Body of pancreas (tissue), 4 donors: ENCODE data around the gene HAPLN3. TPM values are rescaled to one million over a fixed set of nuclear protein-coding genes. Genes with fewer than 3 reads are reported as not detected.

Experiments
- ATAC-seq: fragments of 150-250 bp; one replicate; pipeline ENCODE4 v1.9.1; 2016
- DNase-seq, 4 donors: peaks; one replicate each; pipeline ENCODE4 v3.0.0-alpha.2; 2019
- H3K27ac ChIP-seq, 4 donors: fragments of 200-600 bp; sonication (generic); 1 replicate in 3 of 4; 2 replicates in 1 of 4; pipeline versions ENCODE4 v1.5.1 to v1.6.1; 2016 to 2019; ENCODE audit warnings: mild to moderate bottlenecking in 1 of 4, mixed read lengths in 1 of 4, moderate library complexity in 1 of 4
- H3K27me3 ChIP-seq, 2 donors: fragments of 200-600 bp; sonication (generic); one replicate each; pipeline ENCODE4 v1.6.0; 2016; ENCODE audit warnings: mild to moderate bottlenecking in 1 of 2
- H3K36me3 ChIP-seq, 2 donors: fragments of 200-600 bp; sonication (generic); replicated peaks in 1 of 2; 2 replicates each; pipeline ENCODE4 v1.5.1; 2016; ENCODE audit warnings: low read depth in 2 of 2; ENCODE audit not compliant: insufficient read depth in 1 of 2
- H3K4me1 ChIP-seq: fragments of 200-600 bp; sonication (generic); one replicate; pipeline ENCODE4 v1.6.0; 2016
- H3K4me3 ChIP-seq, 2 donors: fragments of 200-600 bp; sonication (generic); 1 replicate in 1 of 2; 2 replicates in 1 of 2; pipeline ENCODE4 v1.5.1; 2016 to 2019
- H3K9me3 ChIP-seq, 3 donors: fragments of 200-600 bp; sonication (generic); 1 replicate in 2 of 3; 2 replicates in 1 of 3; pipeline ENCODE4 v1.5.1; 2016
- CTCF ChIP-seq, 7 experiments: fragments of 450-650 bp in 4 of 7; fragments of 200-600 bp in 3 of 7; sonication (generic) in 3 of 7; IDR thresholded peaks; one replicate each; pipeline ENCODE4 v1.5.1; 2016 to 2019; ENCODE audit warnings: antibody characterized with exemption in 7 of 7
- POLR2A ChIP-seq, 3 donors: fragments of 450-650 bp; IDR thresholded peaks; one replicate each; pipeline ENCODE4 v1.6.1; 2016; ENCODE audit warnings: antibody characterized with exemption in 3 of 3, mild to moderate bottlenecking in 2 of 3
- WGBS, 2 donors: methylation state at CpG; one replicate each; pipeline ENCODE4 v1.1.5; 2017; 5-methylcytosine and 5-hydroxymethylcytosine counted together
- intact Hi-C: fragments of 100-400 bp; cut with DNase I; formaldehyde crosslinking; loops from one replicate; pipeline ENCODE4 v1.15.1; 2023
- total RNA-seq, 2 donors: library from RNA; depleted of rRNA; stranded (reverse); fragments of >200 nt; gene quantifications; one replicate each; pipeline ENCODE4 v1.1.0, GENCODE V29; 2016

The HAPLN3 gene
- total RNA-seq, 2 donors from 2014 or later = 1.0 to 8.9 TPM

- TF ChIP-seq POLR2A (IDR thresholded peaks at IDR 0.05) (no peak), CTCF (IDR thresholded peaks at IDR 0.05) (no peak)
- no peaks in the 10 kb centered on the region for H3K4me1 ChIP-seq
- no peaks in the 10 kb centered on the region for H3K36me3 ChIP-seq
- intact Hi-C loops = no loop called here
- H3K27ac ChIP-seq = no peak overlapping the region
- no peak overlapping the region for H3K4me3 ChIP-seq
- WGBS, 2 donors = 63 to 65% methylated on average over 6 of the region's 6 CpGs
- no peaks in the 10 kb centered on the region for H3K27me3 ChIP-seq
- no peak for DNase-seq
- ATAC-seq = no peak
- no peaks in the 10 kb centered on the region for H3K9me3 ChIP-seq
Measured at GRCh38 chr15:88872106-88872505, 23.2 kb downstream of the HAPLN3 start.

- ATAC-seq = no peak
- WGBS, 2 donors = 37 to 55% methylated on average over 13 to 14 of the region's 14 CpGs
- no peak for DNase-seq
Measured at GRCh38 chr15:88871313-88871712, 24.0 kb downstream of the HAPLN3 start.

GRCh38 chr15:88866295-88866881 is 29.0 kb downstream of the HAPLN3 start:
- no peaks in the 10 kb centered on the region for H3K27me3 ChIP-seq
- ATAC-seq (no peak), DNase-seq (no peak)
- no peak overlapping the region for H3K27ac ChIP-seq
- 81 to 88% methylated on average over 10 of the region's 10 CpGs for WGBS, 2 donors
- no peaks in the 10 kb centered on the region for H3K9me3 ChIP-seq
- no peaks in the 10 kb centered on the region for H3K4me1 ChIP-seq
- TF ChIP-seq POLR2A (IDR thresholded peaks at IDR 0.05) = no peak
- no peak for TF ChIP-seq CTCF (IDR thresholded peaks at IDR 0.05)
- H3K36me3 ChIP-seq = no peaks in the 10 kb centered on the region
- no peak overlapping the region for H3K4me3 ChIP-seq
- intact Hi-C loops = no loop called here

More at GRCh38 chr15:88871313-88871712, 24.0 kb downstream of the HAPLN3 start:
- no peak overlapping the region for H3K27ac ChIP-seq
- H3K4me3 ChIP-seq = no peak overlapping the region
- no peak for TF ChIP-seq CTCF (IDR thresholded peaks at IDR 0.05)
- TF ChIP-seq POLR2A (IDR thresholded peaks at IDR 0.05) = no peak
- intact Hi-C loops = no loop called here
- H3K4me1 ChIP-seq = no peaks in the 10 kb centered on the region
- no peaks in the 10 kb centered on the region for H3K9me3 ChIP-seq
- H3K27me3 ChIP-seq = no peaks in the 10 kb centered on the region
- no peaks in the 10 kb centered on the region for H3K36me3 ChIP-seq

- intact Hi-C loops = no loop called here
- DNase-seq = no peak
- Histone ChIP-seq H3K27me3 (no peaks in the 10 kb centered on the region), H3K27ac (no peak overlapping the region), H3K9me3 (no peaks in the 10 kb centered on the region), H3K4me1 (no peaks in the 10 kb centered on the region), H3K4me3 (no peak overlapping the region), H3K36me3 (no peaks in the 10 kb centered on the region)
- no peak for TF ChIP-seq CTCF (IDR thresholded peaks at IDR 0.05)
- TF ChIP-seq POLR2A (IDR thresholded peaks at IDR 0.05) = no peak
- WGBS, 2 donors = 64% methylated on average over 6 of the region's 6 CpGs
- ATAC-seq = no peak
Measured at GRCh38 chr15:88865498-88866099, 29.7 kb downstream of the HAPLN3 start.
